NCI-H2196 treated with DMSO at 0.1 percent for 48 hours (cell line): Measurements from ENCODE around the gene PKNOX2.

Experiments used
- DNase-seq: peaks from one replicate; lab custom pipeline; 2025; ENCODE audit not compliant: unreplicated experiment; lab: John Stamatoyannopoulos, UW

PKNOX2 gene

DNA sequence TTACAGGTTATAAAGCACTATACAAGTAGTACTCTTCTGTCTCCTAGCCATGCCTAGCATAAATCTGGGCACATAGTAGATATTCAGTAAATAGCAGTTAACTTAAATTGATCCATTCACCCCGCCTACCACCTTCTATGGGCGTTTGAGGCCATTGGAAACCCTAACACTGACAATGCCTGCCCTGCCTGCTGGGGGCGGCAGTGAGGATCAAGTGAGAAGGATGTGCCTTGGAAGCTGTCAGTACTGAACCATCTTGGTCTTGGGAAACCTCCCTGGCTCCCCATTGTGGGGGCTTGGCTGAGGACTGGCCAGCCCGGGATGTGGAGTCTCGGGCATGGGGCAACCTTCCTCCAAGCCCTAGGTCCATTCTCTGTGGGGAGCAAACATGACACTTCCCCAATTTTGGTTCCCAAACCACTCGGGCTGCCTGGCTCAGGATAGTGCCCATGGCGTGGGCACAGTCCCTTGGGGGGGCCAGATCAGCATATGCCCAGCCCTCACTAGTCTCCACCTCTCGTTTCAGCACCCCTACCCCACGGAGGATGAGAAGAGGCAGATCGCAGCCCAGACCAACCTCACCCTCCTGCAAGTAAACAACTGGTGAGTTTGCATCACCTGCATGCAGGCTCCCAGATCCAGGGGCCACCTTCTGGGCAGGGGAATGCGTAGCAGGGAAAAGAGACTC, 264.1 kb downstream of the PKNOX2 start:
- DNase-seq: no peak

DNA sequence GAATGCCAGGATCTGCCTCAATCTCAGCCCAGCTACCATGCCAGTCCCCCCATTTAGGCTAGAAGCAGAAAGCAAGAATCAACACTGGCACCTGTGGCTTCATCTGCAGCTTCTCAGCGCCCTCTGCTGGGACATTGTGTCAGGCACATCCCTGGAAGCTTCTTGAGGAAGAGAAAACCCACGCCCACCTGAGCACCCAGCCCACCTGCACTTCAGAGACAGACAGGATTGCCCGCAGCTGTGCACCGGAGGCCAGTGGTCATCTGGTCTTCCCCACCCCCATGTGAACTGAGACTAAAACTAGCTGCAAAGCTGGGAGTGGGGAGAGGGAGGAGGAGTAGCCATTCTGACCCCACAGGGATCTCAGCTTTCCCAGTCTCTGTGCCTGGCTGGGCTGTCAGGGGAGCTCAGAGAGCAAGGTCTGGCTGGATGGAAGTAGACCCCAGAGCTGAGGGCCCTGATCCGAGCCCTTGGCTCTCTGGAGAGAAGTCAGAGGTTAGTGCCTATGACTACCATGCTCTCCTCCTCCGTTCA, 264.7 kb downstream of the PKNOX2 start:
- DNase-seq: peak; percentile 20

DNA sequence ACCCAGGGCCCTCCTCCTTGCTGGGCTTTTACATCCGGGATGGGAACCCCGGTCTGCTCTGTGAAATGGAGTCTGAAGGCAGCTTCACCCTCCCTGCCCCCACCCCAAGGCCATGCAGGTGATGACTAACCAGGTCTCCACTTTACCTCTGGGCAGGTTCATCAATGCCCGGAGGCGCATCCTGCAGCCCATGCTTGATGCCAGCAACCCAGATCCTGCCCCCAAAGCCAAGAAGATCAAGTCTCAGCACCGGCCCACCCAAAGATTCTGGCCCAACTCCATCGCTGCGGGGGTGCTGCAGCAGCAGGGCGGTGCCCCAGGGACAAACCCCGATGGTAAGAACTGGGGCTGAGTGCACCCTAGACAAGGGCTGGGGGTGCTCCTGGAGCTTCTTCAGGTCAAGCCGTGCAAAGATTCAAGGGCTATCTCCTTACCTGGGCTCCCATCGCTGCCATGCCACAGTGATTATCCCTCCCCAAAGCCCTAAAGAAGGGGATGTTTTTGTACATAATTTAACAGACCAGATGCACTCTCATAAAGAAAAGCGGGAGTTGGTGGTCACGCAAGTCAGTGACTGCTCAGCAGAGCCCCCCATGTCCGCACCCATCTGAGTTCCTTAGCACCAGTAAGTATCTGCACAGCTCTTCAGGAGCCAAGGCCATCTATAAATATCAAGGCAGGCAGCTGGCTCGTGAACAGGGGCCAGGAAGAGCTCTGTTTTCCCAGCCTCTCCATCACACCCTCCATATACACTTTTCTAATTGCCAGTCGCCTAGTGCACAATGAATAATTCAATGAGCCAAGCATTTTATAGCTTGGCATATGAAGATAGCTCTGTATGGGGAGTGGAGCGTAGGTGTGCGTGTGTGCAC, 265.5 kb downstream of the PKNOX2 start:
- DNase-seq: no peak

DNA sequence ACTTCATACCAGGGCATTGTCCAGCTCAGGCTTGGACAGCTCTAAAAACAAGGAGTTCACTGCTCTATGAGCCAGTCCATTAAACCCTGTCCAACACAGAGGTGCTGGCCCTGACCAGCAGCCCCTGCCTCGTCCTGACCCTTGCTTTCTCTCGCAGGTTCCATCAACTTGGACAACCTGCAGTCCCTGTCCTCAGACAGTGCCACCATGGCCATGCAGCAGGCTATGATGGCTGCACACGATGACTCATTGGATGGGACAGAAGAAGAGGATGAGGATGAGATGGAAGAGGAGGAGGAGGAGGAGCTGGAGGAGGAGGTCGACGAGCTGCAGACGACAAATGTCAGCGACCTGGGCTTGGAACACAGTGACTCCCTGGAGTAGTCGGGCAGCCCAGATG, 266.5 kb downstream of the PKNOX2 start:
- DNase-seq: no peak

DNA sequence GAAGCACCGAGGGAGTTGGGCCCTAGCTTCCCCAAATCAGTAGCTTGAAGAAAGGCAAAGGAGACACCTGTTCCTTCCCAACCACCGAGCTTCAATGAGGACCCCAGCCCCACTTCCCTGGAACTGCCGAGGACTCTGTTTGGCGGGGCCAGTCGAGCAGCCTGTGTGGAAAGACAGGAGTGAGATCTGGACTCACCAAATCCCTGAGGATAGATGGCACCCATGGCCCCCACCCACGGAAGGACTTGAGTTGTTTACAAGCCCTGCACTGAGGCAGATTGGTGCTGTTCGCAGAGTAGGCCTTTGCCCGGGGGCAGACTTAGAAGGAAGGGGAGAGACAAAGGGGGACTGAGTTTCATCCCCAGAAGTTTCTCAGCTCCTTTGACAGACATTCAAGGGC, 266.9 kb downstream of the PKNOX2 start:
- no peak for DNase-seq

DNA sequence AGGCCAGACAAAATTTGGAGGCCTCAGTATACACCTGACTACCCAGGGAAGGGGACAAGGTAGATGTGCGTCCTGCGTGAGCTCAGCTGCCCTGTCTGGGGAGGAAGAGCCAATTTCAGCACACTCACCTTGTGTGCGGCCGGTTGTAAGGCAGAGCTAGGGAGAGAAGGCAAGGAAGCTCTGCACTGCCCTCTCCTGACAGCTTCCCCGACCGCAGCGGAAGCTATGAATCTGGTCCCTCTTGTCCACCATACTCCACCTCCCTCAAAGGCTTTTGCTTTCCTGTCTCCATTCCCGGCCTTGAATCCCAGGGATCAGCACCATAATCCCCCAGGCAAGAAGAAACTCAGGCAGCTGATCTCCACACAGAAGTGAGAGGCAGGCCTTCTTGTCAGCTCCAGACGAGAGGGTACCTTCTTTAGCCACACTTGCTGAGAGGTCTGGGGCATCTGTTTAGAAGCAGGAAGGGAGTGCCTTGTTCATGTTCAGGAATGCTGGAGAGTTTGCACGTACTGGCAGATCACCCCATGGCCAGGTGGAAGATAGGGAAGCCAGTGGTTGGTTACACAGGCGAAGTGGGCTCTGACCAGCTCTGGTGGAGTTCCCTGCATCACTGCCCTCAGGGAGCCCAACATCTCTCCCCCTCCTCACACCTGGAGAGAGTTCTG, 269.0 kb downstream of the PKNOX2 start:
- no peak for DNase-seq

DNA sequence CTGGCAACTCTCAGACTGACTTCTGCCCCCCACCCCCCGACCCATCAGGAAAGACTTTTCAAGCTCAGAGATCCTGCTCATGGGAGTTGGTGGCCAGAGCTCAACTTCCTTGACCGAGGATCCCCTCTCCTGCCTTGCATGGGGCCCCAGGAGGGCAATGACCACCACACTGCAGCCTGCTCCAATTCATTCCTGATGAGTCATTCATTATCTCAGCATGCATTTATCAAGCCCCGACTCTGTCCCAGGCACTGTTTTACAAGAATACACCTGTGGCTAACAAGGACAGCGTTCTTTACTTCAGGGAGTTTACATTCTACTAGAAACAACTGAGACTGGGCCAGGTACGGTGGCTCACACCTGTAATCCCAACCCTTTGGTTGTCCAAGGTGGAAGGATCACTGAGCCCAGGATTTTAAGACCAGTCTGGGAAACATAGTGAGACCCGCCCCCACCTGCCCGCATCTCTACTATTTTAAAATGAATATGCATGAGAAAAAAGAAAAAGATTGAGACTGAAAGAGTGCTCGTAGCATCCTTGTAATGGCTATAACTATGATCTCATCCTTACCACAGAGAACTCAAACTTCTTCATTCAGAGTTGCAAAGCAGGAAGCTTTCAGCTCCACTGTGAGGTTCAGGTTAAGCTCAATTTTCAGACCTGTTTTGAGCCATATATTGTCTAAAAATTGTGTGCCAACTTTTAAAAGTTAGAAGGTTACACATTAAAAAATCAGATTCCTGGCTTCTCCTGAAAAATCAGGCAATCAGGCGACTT, 271.1 kb downstream of the PKNOX2 start:
- no peak for DNase-seq

DNA sequence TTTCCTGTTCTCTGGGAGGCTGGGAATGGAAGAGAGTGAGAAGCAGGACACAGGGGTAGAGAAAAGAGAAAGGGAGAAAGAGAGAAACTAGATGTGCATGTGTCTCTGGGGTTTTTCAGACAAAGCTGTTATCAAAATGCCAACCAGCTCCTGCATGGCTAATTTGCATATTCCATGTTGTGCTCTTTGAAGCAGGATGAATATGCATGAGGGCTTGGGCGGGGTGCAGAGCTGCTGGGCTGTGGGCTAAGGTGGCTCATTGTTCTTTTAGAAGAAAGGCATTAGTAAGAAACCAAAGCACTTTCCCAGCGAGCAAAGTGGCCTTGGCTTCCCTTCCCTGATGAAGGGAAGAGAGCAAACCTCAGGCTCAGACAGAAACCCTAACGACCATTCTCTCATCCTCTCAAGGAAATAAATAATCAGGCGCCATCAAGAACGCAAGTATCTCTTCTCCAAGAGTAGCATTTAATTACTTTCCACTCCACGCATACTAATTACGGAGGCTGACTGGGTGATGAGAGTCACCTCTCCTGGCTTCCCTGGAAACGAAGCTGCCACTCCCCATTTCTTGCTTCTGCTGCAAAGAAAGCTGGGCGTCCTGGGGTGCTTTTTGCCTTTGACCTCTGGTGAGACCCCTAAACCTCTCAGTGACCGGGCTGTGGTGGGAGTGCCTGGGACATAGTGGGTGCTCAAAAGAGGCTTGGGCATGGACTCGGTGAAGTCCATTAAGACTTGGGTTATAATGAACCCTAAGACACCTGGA, 277.3 kb downstream of the PKNOX2 start:
- no peak for DNase-seq

DNA sequence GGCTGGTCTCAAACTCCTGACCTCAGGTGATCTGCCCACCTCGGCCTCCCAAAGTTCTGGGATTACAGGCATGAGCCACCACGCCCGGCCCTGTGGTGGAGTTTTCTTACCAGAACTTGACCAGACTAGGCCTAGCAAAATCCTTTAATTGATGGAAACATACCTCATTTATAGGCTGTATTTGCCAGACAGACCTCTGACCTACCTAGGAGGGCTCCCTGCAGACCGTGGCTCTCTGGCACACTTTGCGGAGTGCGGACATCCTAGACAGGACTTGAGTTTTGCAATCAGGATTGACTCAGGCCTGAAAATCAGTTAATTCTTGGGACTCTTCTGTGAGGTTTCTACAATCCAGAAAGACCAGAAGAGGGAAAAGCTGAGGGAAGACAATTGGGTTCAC, 278.4 kb downstream of the PKNOX2 start:
- no peak for DNase-seq

DNA sequence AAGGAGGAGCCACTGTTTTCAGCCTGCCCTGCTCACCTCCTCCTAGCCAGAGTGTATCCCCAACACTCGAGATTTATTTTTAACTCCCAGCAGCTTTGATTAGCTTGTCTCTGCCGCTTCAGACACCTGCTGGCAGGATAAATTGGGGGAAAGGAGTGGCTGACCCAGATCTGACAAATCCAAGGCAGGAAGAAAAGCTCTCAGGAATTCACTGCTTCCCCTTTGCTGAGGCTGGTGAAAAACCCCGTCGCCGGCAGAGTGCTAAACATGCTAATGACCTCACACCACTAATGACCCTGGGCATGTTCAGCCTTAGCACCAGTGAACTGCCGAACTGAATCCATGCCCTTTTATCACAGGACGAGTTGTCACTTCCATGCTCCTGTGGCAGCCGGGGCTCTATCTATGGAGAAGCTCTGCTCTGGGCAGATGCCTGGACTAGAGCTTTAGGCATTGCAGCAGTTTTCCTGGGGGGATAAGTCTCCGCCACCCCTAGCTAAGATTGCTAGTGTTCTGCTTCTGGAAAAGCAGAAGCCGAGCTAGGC, 279.3 kb downstream of the PKNOX2 start:
- DNase-seq: no peak

DNA sequence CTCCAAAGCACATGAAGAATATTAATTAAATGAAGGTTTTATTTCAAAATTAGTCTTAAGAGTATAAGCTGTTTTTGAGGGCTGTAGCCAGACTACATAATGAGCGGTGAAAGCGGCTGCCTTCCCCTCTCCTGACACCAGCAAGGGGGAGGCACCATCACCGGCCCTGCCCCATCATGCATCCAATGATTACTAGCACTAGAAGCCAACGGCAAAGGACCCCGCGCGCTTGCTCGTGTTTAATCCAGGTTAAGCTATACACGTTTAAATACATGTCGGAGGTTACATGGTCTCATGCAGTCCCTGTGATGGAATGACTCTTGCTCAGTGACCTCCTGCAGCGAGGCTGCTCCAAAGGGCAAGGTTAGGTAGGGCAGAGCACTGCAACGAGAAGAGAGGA, 281.2 kb downstream of the PKNOX2 start:
- no peak for DNase-seq

DNA sequence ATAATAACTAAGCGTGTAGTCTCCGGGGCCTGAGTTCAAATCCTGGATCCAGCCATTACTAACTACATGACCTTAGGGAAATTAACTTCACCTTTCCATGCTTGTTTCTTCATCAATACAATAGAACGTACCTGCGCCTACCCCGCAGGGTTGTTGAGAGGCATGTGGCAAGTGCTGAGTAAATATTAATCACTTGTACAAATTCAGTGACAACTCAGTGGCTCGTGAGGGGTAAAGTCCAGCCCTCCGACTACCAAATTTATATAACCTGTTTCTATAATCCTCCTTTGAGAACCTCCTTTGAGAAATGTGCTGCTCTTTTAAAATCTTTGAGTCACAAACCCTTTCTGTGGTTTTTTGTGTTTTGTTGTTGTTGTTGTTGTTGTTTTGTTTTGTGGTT, 281.7 kb downstream of the PKNOX2 start:
- DNase-seq: no peak

DNA sequence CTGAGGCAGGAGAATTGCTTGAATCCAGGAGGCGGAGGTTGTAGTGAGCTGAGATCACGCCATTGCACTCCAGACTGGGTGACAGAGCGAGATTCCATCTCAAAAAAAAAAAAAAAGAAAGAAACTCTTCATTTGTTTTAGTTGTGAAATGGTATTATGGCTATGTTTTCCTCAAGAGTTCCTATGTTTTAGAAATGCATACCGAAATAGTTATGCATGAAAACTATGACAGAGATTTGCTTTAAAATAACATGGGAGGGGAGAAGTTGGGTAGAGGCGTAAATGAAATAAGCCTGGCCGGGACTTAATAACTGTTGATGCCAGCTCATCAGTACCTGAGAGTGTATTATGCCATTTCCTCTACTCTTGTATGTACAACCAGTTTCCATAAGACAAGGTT, 283.2 kb downstream of the PKNOX2 start:
- no peak for DNase-seq

DNA sequence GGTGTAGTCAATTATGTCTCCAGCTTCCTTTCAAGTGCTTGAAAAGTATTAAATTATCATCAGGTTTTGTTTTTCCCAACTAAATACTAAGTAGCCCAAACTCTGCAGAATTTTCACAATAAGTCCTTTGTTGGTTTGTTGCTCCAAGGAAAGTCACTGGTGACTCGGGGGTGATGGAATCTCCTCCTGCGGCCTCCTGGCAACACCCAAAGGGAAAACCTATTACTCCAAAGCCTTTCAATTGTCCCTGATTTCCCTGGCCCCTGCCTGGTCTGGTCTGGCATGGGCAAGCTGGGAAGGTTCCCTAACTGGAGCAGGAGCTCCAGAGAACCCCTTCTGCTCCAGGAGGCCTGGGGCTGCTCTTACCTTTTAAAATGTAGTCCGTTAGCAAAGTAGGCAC, 283.6 kb downstream of the PKNOX2 start:
- no peak for DNase-seq

DNA sequence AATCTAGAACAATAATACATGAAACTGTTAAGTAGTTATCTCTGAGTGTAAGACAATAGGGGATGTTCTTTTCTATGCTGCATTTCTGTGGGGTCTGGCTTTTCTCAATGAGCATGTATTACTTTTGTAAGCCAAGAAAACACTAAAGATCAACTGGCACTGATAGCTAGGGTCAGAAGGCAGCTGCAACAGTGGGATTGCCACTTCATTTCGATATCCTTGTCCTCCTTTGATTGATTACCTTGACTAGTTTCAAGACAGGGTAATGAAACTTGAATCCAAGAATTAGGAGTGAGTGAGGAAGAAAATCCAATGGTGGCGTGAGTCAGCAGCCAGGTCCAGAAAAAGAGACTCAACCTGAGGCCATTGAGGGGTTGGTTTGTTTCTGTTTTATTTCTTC, 285.0 kb downstream of the PKNOX2 start:
- DNase-seq: no peak

DNA sequence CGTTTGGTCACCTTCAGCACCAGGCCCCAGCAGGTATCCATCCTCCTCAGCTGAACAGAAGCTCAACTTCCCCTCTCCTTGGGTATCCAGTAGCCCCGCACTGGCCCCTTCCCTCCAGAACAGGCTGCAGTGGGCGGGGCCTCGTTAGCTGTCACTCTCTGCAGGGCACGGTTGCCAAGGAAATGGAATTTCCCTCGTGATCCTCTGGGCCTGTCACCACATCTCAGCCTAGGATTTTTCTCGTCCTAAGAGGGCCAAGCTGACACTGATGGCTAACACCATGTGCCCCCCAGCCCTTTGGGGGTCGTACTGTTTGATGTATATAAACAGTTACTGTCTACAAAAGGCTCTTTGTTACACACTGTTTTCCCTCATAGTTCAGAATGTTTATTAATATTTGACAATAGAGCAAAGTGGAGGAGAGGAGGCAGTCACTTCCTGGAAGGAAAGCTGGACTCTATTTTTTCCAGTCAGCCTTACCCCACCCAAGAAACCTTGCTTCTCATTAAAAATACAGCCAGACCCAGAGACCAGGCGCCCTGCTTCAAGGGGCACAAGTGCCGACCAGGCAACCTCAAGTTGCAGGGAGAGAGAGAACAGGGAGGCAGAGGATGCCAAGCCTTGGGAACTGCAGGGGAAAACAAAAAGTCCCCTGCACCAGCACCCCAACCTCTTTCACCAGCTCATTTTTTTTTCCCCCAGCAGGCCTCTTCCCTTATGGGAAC, 287.0 kb downstream of the PKNOX2 start:
- no peak for DNase-seq

DNA sequence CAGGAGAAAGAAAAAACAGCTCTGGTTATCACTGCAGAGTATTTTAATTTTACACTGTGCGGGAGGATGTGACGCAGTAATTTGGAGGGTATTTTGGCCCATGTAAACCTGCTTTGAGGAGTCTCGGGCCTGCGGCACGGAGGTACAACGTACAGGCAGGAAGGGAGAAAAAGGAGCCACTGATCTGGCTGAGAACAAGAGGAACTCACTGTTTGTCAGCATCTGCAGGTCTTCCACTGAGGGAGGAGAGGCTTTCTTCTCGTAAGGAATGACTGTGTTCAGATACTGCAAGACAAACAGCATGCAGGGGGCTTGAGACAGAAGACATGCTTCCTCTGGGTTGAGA, 287.5 kb downstream of the PKNOX2 start:
- DNase-seq: no peak

DNA sequence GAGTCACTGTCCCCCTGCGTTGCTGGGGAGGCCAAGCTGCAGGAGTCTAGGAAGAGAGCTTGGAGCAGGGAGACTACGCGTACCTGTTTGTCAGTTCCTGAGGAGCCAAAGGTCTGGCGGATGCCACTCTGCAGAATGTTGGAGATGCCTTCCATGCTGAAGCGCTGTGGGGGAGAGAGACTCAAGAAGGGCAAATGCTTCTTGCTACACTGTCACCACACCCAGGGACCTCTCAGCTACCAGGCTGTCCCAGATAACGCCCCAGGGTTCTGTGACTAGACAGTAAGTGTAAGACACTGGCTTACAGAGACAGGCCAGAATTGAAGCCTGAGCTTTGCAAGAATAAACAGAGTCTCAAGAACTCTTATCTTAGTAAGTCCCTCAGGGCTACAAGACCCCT, 289.5 kb downstream of the PKNOX2 start:
- DNase-seq: no peak

DNA sequence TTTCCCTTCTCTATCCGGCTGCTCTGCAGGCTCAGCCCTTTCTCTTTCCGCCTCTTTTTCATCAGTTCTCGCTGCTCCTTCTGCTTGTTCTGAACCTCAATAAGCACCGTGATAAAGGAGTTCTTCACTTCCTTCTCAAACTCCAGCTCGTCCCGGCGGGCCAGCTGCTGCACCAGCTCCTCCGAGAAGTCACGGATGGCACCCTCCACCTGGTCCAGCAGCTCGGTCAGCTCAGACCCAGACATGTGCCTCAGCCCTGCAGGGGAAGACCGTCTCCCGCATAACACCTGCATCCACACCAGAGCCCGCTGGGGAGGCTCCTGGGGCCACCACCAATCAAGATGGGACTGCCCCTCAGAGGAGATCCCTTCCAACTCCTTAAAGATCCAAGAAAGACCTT, 291.3 kb downstream of the PKNOX2 start:
- DNase-seq: no peak
